ENCODE results near the gene TTLL11. TPM values are rescaled to one million over a fixed set of nuclear protein-coding genes. Genes with fewer than 3 reads are reported as not detected.

The TTLL11 gene
- total and polyA plus RNA-seq, 2 experiments from 2014 or later, result 5.1 to 6.3 TPM

GRCh38 chr9:121835587-121836365 lies 257.3 kb downstream of the TTLL11 start:
- Histone ChIP-seq H3K4me1 (ENCODE audit: insufficient read depth) (no peaks in the 10 kb centered on the region), H3F3A (ENCODE audit: insufficient read depth) (no peaks in the 10 kb centered on the region), H3K9me3 (ENCODE audit: low read depth) (no peaks in the 10 kb centered on the region), H3K79me2 (ENCODE audit: insufficient read depth) (no peaks in the 10 kb centered on the region), H4K20me1 (ENCODE audit: insufficient read depth) (no peaks in the 10 kb centered on the region), H3K9ac (no peak overlapping the region), H3K27me3 (replicated peaks; ENCODE audit: insufficient read depth) (no peaks in the 10 kb centered on the region), H3K9me2 (ENCODE audit: insufficient read depth) (no peaks in the 10 kb centered on the region), H3K4me2 (ENCODE audit: unreplicated experiment) (no peak overlapping the region), H3K36me3 (ENCODE audit: low read depth) (no peaks in the 10 kb centered on the region), H3K27ac (no peak overlapping the region), H2AFZ (no peak overlapping the region), H3K4me3 (no peak overlapping the region)
- no peak for DNase-seq
- WGBS, 2 experiments (ENCODE audit: low coverage in 1 of 2, low lambda C conversion rate in 2 of 2, missing lambda C conversion rate in 2 of 2), result 94 to 96% methylated on average over 5 of the region's 5 CpGs
- in situ Hi-C loops (cut with MboI), result no loop called here
- TF ChIP-seq EZH2phosphoT487 (IDR thresholded peaks at IDR 0.05; ENCODE audit: insufficient read depth, low read depth) (no peak), EZH2 (IDR thresholded peaks at IDR 0.05; ENCODE audit: insufficient read depth, poor library complexity, severe bottlenecking) (no peak)

GRCh38 chr9:121833061-121833460 lies 260.0 kb downstream of the TTLL11 start:
- H3K4me2 ChIP-seq (ENCODE audit: unreplicated experiment), result no peak overlapping the region
- in situ Hi-C loops (cut with MboI), result no loop called here
- 97 to 98% methylated on average over 9 of the region's 9 CpGs for WGBS, 2 experiments (ENCODE audit: low coverage in 1 of 2, low lambda C conversion rate in 2 of 2, missing lambda C conversion rate in 2 of 2)

GRCh38 chr9:121831869-121832268 lies 261.2 kb downstream of the TTLL11 start:
- 96 to 97% methylated on average over 3 of the region's 3 CpGs for WGBS, 2 experiments (ENCODE audit: low coverage in 1 of 2, low lambda C conversion rate in 2 of 2, missing lambda C conversion rate in 2 of 2)

More at GRCh38 chr9:121833061-121833460, 260.0 kb downstream of the TTLL11 start:
- no peaks in the 10 kb centered on the region for H3K36me3 ChIP-seq (ENCODE audit: low read depth)
- H3F3A ChIP-seq (ENCODE audit: insufficient read depth), result no peaks in the 10 kb centered on the region
- H4K20me1 ChIP-seq (ENCODE audit: insufficient read depth), result no peaks in the 10 kb centered on the region
- H3K9ac ChIP-seq, result no peak overlapping the region
- H3K79me2 ChIP-seq (ENCODE audit: insufficient read depth), result no peaks in the 10 kb centered on the region
- H2AFZ ChIP-seq, result no peak overlapping the region
- H3K4me3 ChIP-seq, result no peak overlapping the region
- no peak for DNase-seq
- H3K27ac ChIP-seq, result no peak overlapping the region
- H3K9me2 ChIP-seq (ENCODE audit: insufficient read depth), result no peaks in the 10 kb centered on the region
- TF ChIP-seq EZH2 (IDR thresholded peaks at IDR 0.05; ENCODE audit: insufficient read depth, poor library complexity, severe bottlenecking) (no peak), EZH2phosphoT487 (IDR thresholded peaks at IDR 0.05; ENCODE audit: insufficient read depth, low read depth) (no peak)
- no peaks in the 10 kb centered on the region for H3K4me1 ChIP-seq (ENCODE audit: insufficient read depth)
- no peaks in the 10 kb centered on the region for H3K9me3 ChIP-seq (ENCODE audit: low read depth)
- H3K27me3 ChIP-seq (replicated peaks; ENCODE audit: insufficient read depth), result no peaks in the 10 kb centered on the region

GRCh38 chr9:121830441-121831140 lies 262.5 kb downstream of the TTLL11 start:
- Histone ChIP-seq H3K4me3 (no peak overlapping the region), H2AFZ (no peak overlapping the region), H3K4me2 (ENCODE audit: unreplicated experiment) (no peak overlapping the region), H3K79me2 (ENCODE audit: insufficient read depth) (no peaks in the 10 kb centered on the region), H3K9me3 (ENCODE audit: low read depth) (no peaks in the 10 kb centered on the region), H3K9ac (no peak overlapping the region), H3K9me2 (ENCODE audit: insufficient read depth) (no peaks in the 10 kb centered on the region), H3K27me3 (replicated peaks; ENCODE audit: insufficient read depth) (no peaks in the 10 kb centered on the region), H3K27ac (no peak overlapping the region), H4K20me1 (ENCODE audit: insufficient read depth) (no peaks in the 10 kb centered on the region), H3K36me3 (ENCODE audit: low read depth) (no peaks in the 10 kb centered on the region), H3F3A (ENCODE audit: insufficient read depth) (no peaks in the 10 kb centered on the region), H3K4me1 (ENCODE audit: insufficient read depth) (no peaks in the 10 kb centered on the region)
- DNase-seq, result no peak
- WGBS, 2 experiments (ENCODE audit: low coverage in 1 of 2, low lambda C conversion rate in 2 of 2, missing lambda C conversion rate in 2 of 2), result 82 to 93% methylated on average over 3 of the region's 3 CpGs
- no peak for TF ChIP-seq EZH2phosphoT487 (IDR thresholded peaks at IDR 0.05; ENCODE audit: insufficient read depth, low read depth)
- no peak for TF ChIP-seq EZH2 (IDR thresholded peaks at IDR 0.05; ENCODE audit: insufficient read depth, poor library complexity, severe bottlenecking)
- in situ Hi-C loops (cut with MboI), result no loop called here

More at GRCh38 chr9:121831869-121832268, 261.2 kb downstream of the TTLL11 start:
- TF ChIP-seq EZH2 (IDR thresholded peaks at IDR 0.05; ENCODE audit: insufficient read depth, poor library complexity, severe bottlenecking) (no peak), EZH2phosphoT487 (IDR thresholded peaks at IDR 0.05; ENCODE audit: insufficient read depth, low read depth) (no peak)
- no peaks in the 10 kb centered on the region for H3K9me2 ChIP-seq (ENCODE audit: insufficient read depth)
- no peak overlapping the region for H3K4me3 ChIP-seq
- H4K20me1 ChIP-seq (ENCODE audit: insufficient read depth), result no peaks in the 10 kb centered on the region
- no peaks in the 10 kb centered on the region for H3K9me3 ChIP-seq (ENCODE audit: low read depth)
- no peak overlapping the region for H2AFZ ChIP-seq
- no peak overlapping the region for H3K9ac ChIP-seq
- no peaks in the 10 kb centered on the region for H3K36me3 ChIP-seq (ENCODE audit: low read depth)
- H3F3A ChIP-seq (ENCODE audit: insufficient read depth), result no peaks in the 10 kb centered on the region
- no peak for DNase-seq
- H3K27ac ChIP-seq, result no peak overlapping the region
- H3K27me3 ChIP-seq (replicated peaks; ENCODE audit: insufficient read depth), result no peaks in the 10 kb centered on the region
- H3K4me1 ChIP-seq (ENCODE audit: insufficient read depth), result no peaks in the 10 kb centered on the region
- in situ Hi-C loops (cut with MboI), result no loop called here
- H3K4me2 ChIP-seq (ENCODE audit: unreplicated experiment), result no peak overlapping the region
- H3K79me2 ChIP-seq (ENCODE audit: insufficient read depth), result no peaks in the 10 kb centered on the region
